GM18861 (cell line): ENCODE measurements around the gene TACC3.

Experiments used
- ATAC-seq: cut with Tn5 transposase; IDR thresholded peaks from one replicate; pipeline ENCODE4 v1.9.1; 2021; ENCODE audit not compliant: unreplicated experiment

Gene TACC3

GRCh38 chr4:1771555-1772305 is 50.4 kb downstream of the TACC3 start:
- ATAC-seq = no peak

DNA sequence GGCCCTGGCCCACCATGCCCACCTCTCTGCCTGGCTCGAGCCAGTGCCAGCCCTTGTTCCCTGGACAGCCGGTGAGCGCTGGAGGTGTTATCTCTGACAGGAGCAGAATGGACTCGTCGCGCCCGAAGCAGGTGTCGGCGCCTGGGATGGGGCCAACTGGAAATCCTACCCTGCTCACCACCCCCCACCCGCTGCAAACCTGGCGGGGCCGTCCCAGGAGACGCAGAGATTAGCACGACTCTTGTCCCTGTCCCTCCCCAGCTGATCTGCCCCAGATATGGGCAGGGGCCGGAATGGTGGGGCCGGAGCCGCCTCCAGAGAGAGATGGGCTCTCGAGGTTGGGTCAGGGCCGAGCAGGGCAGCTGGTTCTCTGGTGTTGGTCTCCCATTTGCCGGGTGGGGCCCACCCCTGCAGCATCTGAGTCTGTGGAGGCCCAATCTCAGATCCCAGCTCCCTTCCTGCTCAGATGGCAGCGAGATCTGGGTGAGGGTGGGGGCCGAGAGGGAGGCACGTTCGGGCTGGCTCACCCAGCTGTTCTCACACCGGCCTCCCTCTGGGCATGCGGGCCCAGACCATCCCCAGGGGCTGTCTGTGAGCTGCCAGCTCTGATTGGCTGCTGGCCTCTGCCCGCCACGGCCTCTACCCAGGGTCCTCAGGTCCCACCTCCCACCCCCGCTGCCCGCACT is 51.7 kb downstream of the TACC3 start:
- ATAC-seq = no peak

- no peak for ATAC-seq
Observed at GRCh38 chr4:1773754-1774153, 52.4 kb downstream of the TACC3 start.

DNA sequence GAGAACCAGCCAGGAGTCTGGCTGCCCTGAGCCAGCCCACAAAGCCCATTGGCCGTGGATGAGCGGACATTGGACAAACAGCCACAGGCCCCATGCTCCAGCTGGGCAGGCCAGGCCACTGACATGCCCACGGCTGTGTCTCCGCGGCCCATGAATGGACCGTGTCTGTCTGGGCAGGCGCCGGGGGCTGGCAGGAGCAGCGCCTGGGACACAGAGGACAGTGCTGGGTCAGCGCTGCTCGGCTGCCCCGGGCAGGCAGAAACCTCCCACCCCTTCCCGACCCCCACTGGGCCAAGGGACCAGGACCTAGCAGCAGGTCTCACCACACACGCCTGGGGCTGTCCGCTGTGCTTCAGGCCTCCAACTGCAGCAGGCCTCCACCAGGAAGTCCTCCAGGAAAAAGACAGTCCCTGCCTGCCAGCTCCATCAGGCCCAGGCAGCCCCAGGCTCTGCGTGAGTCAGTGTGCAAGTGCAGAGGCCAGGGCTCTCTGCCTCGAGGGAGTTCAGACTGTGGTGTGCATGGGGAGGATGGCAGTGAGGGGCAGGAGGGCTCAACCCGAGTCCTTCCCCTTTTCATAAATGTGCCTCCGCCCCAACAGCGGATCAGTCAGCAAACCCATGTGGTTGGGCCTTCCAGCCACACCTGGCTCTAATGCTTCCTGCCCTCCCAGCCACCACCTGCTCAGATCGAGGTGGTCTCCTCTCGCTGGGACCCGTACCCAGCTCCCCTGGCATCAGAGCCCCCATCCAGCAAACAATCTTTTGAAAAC is 54.6 kb downstream of the TACC3 start:
- ATAC-seq = no peak

DNA sequence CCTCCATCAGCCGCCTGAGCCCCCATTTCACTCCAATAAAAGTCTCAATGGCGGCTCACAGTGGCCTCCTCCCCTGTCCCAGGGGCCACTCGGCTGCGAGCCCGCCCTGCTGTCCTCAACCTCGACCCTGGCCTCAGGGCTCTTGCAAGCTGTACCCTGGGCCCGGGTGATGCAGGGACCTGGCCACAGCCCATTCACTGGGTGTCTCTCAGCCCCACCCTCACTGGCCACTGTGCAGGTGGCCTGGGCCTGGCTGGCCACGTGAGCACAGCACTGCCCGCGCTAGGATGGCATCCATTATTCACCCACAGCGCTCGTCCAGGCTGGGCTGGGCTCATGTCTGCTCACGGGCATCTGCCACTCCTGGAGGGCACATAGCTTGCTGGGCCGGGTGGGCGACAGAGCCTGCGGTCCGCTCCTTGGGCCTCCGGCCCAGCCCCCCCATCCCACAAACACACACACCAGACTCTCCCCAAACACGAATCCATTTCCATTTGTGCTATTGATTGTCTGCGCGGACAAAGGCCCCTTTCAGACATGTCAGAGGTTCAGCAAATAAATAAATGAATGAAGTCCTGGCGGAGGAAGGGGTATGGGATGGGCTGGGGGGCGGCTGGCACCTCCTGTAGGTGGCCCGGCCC is 55.3 kb downstream of the TACC3 start:
- ATAC-seq = no peak

- no peak for ATAC-seq
Observed at GRCh38 chr4:1777822-1778641, 56.7 kb downstream of the TACC3 start.

DNA sequence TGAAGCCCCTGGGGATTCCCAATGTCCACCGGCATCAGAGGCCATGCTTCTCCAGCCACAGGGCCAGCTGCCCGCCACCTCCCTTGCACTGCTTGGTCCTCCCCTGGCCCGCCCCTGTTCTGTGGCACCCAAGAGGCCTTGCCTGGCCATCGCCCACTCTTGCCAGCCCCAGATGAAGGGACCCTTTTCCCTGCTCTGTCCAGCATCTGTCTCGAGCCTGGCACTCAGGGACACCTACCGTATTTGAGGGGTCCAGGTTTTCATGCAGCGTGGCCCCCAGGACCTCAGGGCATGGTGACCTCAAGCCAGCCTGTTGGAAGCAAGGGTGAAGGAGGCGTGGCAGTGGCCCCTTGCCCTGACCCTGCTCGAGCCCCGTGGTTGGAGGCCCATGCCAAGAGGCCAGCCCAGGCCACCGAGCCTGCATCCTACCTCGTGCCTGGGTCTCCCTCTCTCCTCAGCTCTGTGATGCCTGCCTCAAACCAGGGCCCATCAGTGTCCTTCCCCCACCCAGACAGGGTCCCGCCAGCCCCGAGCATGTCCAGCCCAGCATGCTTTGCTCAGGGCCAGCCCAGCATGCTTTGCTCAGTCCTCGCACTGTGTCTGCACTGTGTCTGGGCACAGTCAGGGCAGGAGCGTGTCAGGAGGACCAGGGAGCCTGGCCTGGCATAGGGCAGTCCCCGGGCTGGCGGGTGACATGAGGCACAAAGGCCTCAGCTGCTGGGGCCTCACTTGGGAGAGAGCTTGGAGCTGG is 57.5 kb downstream of the TACC3 start:
- ATAC-seq = no peak

- no peak for ATAC-seq
Observed at GRCh38 chr4:1779588-1780382, 58.5 kb downstream of the TACC3 start.

- no peak for ATAC-seq
Observed at GRCh38 chr4:1780435-1780834, 59.1 kb downstream of the TACC3 start.

DNA sequence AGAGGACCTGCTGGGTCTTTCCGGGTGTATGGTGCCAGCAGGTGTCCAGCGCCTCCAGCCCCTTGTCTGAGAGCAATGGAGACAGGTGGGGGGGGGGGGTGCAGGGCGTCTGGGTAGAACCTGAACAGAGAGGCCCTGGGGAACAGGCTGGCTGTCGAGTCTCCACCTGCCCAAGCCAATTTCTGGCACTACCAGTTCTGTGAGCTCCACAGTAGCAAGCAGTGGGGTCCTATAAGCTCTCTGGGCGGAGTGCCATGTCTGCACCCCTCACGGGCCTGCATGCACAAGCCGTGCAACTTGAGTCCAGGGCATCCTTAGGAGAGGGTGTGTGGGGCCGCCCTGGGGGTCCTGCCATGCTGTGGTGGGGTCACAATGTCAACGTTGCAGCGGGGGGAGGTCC is 61.7 kb downstream of the TACC3 start:
- no peak for ATAC-seq

DNA sequence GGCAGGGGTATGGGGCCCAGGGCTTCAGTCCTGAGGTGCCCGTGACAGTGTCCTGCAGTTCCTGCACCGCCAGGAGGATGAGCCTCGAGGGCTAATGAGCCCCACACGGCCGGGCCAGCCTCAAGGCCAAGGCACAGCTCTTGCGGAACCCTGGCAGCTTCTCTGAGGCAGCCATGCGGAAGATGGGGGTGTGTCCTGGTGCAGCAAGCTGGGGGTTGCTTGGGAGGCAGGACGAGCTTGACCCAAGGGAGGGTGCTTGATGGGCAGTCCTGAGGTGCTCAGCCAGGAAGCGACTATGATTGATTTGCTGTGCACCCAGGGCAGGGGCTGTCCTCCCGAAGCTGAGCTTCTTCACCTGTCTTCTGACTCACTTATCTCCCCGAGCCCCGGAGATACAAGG is 62.6 kb downstream of the TACC3 start:
- ATAC-seq = no peak

- ATAC-seq = no peak
Observed at GRCh38 chr4:1784395-1784788, 63.1 kb downstream of the TACC3 start.

- no peak for ATAC-seq
Observed at GRCh38 chr4:1784789-1785591, 63.7 kb downstream of the TACC3 start.

DNA sequence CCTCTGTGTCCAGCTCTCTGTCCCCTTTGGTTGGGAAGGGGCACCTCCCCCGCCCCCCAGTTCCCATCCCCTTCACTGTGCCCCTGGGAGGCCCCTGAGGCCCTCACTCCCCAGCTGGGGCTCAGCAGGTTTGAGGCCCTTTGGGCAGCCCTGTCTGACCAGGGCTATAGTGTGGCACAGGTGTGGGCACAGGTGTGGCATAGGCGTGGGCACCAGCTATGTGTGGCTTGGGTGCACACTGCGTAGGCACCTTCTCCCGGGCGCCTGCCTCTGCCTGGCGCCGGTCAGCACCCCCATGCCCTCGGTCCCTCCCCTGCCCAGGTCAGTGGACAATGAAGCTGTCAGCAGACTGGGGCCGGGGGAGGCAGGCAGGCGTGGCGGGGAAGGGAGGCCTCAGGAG is 64.3 kb downstream of the TACC3 start:
- no peak for ATAC-seq

DNA sequence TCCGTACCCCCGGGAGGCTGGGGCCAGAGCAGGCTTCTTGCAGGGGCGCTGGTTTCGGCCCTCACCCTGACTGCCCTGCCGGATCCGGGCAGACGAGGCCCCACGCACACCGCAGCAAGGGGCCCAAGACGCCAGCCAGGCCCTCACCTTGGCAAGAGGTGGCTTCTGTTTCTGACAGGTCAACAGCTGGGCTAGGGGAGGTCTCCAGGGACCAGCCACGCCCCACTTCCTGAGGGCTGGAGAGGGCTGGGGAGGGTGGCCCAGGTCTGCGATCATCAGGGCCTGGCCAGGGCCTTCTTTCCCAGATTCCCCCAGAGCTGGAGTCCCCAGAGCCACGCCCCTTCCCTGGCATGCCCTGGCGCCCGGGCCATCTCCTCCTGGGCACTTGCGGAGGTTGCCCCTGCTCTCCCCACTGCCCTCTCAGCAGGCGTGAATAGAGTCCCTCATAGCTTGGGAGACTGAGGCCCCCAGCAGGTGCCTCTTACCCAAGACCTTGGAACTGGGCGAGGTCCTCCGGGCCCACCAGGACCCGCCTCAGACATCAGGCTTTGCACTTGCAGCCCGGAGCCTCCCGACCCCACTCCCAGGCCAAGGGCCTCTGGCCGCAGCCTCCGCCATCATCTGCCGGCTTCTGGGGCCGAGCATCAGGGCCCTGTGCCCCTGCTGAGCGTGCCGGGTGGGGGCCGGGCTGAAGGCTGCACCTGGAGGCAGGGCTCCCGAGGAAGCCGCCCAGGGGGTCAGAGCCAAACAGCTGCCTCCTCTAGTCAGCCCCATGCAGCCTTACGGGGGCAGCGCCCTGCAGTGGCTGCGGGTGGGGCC is 65.4 kb downstream of the TACC3 start:
- no peak for ATAC-seq

DNA sequence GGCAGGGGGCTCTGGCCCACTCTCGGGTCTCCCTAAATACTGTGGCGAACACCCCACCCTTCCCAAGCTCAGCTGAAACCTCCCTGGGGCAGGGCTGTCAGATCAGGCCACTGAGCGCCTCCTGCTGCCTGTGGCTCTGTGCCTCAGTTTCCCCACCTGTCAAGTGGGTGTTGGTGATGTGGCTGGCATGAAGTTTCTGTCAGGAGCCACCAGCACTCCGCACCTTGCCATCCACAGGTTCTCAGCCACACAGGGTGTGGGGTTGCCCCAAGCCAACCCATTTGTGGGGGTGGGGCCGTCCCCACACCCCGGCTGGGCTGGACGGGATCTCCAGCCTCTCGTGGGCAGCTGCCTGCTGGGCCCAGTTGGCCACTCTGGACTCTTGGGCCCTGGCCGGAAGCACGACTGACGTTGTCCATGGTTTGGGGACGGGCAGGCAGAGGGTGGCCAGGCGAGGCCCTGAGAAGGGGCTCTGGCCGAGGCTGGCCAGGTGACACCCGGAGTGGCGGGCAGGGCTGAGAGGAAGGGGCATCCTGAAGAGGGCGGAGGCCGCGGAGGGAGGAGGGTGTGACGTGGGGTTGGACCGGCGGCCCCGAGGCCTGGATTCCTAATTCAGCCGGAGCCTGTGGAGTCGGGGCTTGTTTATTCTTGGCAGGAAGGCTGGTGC is 66.2 kb downstream of the TACC3 start:
- ATAC-seq = no peak
